HEK293 (cell line): ENCODE measurements around the gene CCDC142.

Experiments
- CTCF ChIA-PET: fragments of 350-600 bp; formaldehyde crosslinking; extraction: SDS; loops from one replicate; lab custom pipeline; 2021; ENCODE audit warnings: antibody characterized with exemption; lab: Yijun Ruan, JAX
- POLR2A ChIA-PET: fragments of 300-600 bp; formaldehyde crosslinking; extraction: SDS; loops from one replicate; lab custom pipeline; 2020; ENCODE audit warnings: antibody characterized with exemption, inconsistent platforms; lab: Yijun Ruan, JAX
- H3K27ac ChIP-seq: fragments of 200-500 bp; sonication (Bioruptor generic); 2 replicates; pipeline ENCODE4 v1.5.1; 2014; ENCODE audit warnings: low read depth, low read length, control low read depth, inconsistent platforms; ENCODE audit errors: extremely low read depth
- H3K36me3 ChIP-seq, 2 experiments: fragments of 200-500 bp in 1 of 2; sonication (Bioruptor generic) in 1 of 2; 1 replicate in 1 of 2; 2 replicates in 1 of 2; pipeline ENCODE4 v1.5.1; 2014 to 2017; ENCODE audit warnings: inconsistent platforms in 2 of 2, low read length in 2 of 2; ENCODE audit not compliant: control insufficient read depth in 2 of 2, insufficient read depth in 1 of 2
- H3K4me1 ChIP-seq: fragments of 200-500 bp; sonication (Bioruptor generic); 2 replicates; pipeline ENCODE4 v1.5.1; 2014; ENCODE audit warnings: mild to moderate bottlenecking, low read length, inconsistent platforms; ENCODE audit not compliant: control insufficient read depth, insufficient read depth
- H3K4me3 ChIP-seq: 2 replicates; pipeline ENCODE4 v1.5.1; 2011; ENCODE audit warnings: low read depth, mild to moderate bottlenecking, control low read depth, low read length, moderate library complexity
- H3K9me3 ChIP-seq: fragments of 200-500 bp; sonication (Bioruptor generic); 2 replicates; pipeline ENCODE4 v1.5.1; 2014; ENCODE audit warnings: low read depth, low read length, inconsistent platforms; ENCODE audit not compliant: control insufficient read depth, insufficient read depth
- HOXA7 ChIP-seq: sonication (generic); formaldehyde crosslinking; IDR thresholded peaks from 2 replicates; pipeline ENCODE4 v1.8.1; 2022; ENCODE audit warnings: missing genetic modification reagents, borderline replicate concordance
- OVOL3 ChIP-seq: fragments of 450-650 bp; formaldehyde crosslinking; IDR thresholded peaks from 2 replicates; pipeline ENCODE4 v1.5.1; 2016; ENCODE audit warnings: missing biosample characterization, missing genetic modification characterization
- RBAK ChIP-seq: fragments of 450-650 bp; formaldehyde crosslinking; IDR thresholded peaks from 2 replicates; pipeline ENCODE4 v1.5.1; 2016; ENCODE audit warnings: missing biosample characterization, missing genetic modification characterization
- SP2 ChIP-seq: fragments of 450-650 bp; formaldehyde crosslinking; IDR thresholded peaks from 2 replicates; pipeline ENCODE4 v1.5.1; 2016; ENCODE audit warnings: missing biosample characterization, missing genetic modification characterization
- WT1 ChIP-seq: fragments of 450-650 bp; formaldehyde crosslinking; IDR thresholded peaks from 2 replicates; pipeline ENCODE4 v1.5.1; 2016; ENCODE audit warnings: missing biosample characterization, missing genetic modification characterization
- YY2 ChIP-seq: fragments of 450-650 bp; formaldehyde crosslinking; IDR thresholded peaks from 2 replicates; pipeline ENCODE4 v1.5.1; 2016; ENCODE audit warnings: missing biosample characterization, missing genetic modification characterization
- ZBTB20 ChIP-seq: fragments of 450-650 bp; formaldehyde crosslinking; IDR thresholded peaks from 2 replicates; pipeline ENCODE4 v1.5.1; 2016; ENCODE audit warnings: missing biosample characterization, missing genetic modification characterization
- ZFHX2 ChIP-seq: fragments of 450-650 bp; formaldehyde crosslinking; conservative IDR thresholded peaks from 2 replicates; pipeline ENCODE4 v1.5.1; 2016; ENCODE audit warnings: missing biosample characterization, missing genetic modification characterization
- ZNF114 ChIP-seq: fragments of 450-650 bp; formaldehyde crosslinking; IDR thresholded peaks from 2 replicates; pipeline ENCODE4 v1.5.0; 2017; ENCODE audit warnings: missing biosample characterization, missing genetic modification characterization
- ZNF132 ChIP-seq: fragments of 450-650 bp; formaldehyde crosslinking; IDR thresholded peaks from 2 replicates; pipeline ENCODE4 v1.5.1; 2017; ENCODE audit warnings: missing biosample characterization, missing genetic modification characterization, borderline replicate concordance
- ZNF223 ChIP-seq: fragments of 450-650 bp; formaldehyde crosslinking; IDR thresholded peaks from 2 replicates; pipeline ENCODE4 v1.5.1; 2016; ENCODE audit warnings: missing biosample characterization, missing genetic modification characterization
- ZNF248 ChIP-seq: fragments of 450-650 bp; formaldehyde crosslinking; IDR thresholded peaks from 2 replicates; pipeline ENCODE4 v1.5.1; 2017; ENCODE audit warnings: missing biosample characterization, missing genetic modification characterization
- ZNF274 ChIP-seq, 2 experiments: fragments of 200-500 bp in 1 of 2; fragments of 450-650 bp in 1 of 2; sonication (Bioruptor generic) in 1 of 2; formaldehyde crosslinking in 1 of 2; IDR thresholded peaks; 2 replicates each; pipeline versions ENCODE4 v1.5.1 to v1.6.1; 2014 to 2016; ENCODE audit warnings: borderline replicate concordance in 1 of 2, inconsistent platforms in 1 of 2, low read length in 1 of 2, missing biosample characterization in 1 of 2, missing genetic modification characterization in 1 of 2
- ZNF302 ChIP-seq: fragments of 450-650 bp; formaldehyde crosslinking; IDR thresholded peaks from 2 replicates; pipeline ENCODE4 v1.5.1; 2016; ENCODE audit warnings: missing biosample characterization, missing genetic modification characterization, low read depth
- ZNF350 ChIP-seq: fragments of 450-650 bp; formaldehyde crosslinking; IDR thresholded peaks from 2 replicates; pipeline ENCODE4 v1.5.0; 2017; ENCODE audit warnings: missing biosample characterization, mild to moderate bottlenecking, missing genetic modification characterization
- ZNF391 ChIP-seq: fragments of 450-650 bp; formaldehyde crosslinking; IDR thresholded peaks from 2 replicates; pipeline ENCODE4 v1.5.1; 2016; ENCODE audit warnings: low read depth, missing biosample characterization, missing genetic modification characterization, borderline replicate concordance
- ZNF416 ChIP-seq: fragments of 450-650 bp; formaldehyde crosslinking; IDR thresholded peaks from 2 replicates; pipeline ENCODE4 v1.5.1; 2016; ENCODE audit warnings: missing biosample characterization, missing genetic modification characterization
- ZNF433 ChIP-seq: fragments of 450-650 bp; formaldehyde crosslinking; IDR thresholded peaks from 2 replicates; pipeline ENCODE4 v1.5.1; 2016; ENCODE audit warnings: missing biosample characterization, missing genetic modification characterization, low read depth
- ZNF530 ChIP-seq: fragments of 450-650 bp; formaldehyde crosslinking; IDR thresholded peaks from 2 replicates; pipeline ENCODE4 v1.5.1; 2016; ENCODE audit warnings: low read depth, missing biosample characterization, missing genetic modification characterization
- ZNF555 ChIP-seq: fragments of 450-650 bp; formaldehyde crosslinking; conservative IDR thresholded peaks from 2 replicates; pipeline ENCODE4 v1.5.1; 2017; ENCODE audit warnings: missing biosample characterization, mild to moderate bottlenecking, missing genetic modification characterization, inconsistent platforms
- ZNF624 ChIP-seq: fragments of 450-650 bp; formaldehyde crosslinking; IDR thresholded peaks from 2 replicates; pipeline ENCODE4 v1.5.1; 2017; ENCODE audit warnings: missing biosample characterization, missing genetic modification characterization
- ZNF654 ChIP-seq: fragments of 450-650 bp; formaldehyde crosslinking; IDR thresholded peaks from 2 replicates; pipeline ENCODE4 v1.5.1; 2016; ENCODE audit warnings: low read depth, missing biosample characterization, missing genetic modification characterization
- ZNF677 ChIP-seq: fragments of 450-650 bp; IDR thresholded peaks from 2 replicates; pipeline ENCODE4 v1.5.0; 2018; ENCODE audit warnings: missing biosample characterization, mild to moderate bottlenecking, missing genetic modification characterization, moderate library complexity
- ZNF830 ChIP-seq: fragments of 450-650 bp; IDR thresholded peaks from 2 replicates; pipeline ENCODE4 v1.5.0; 2018; ENCODE audit warnings: missing biosample characterization, missing genetic modification characterization, low read depth, mild to moderate bottlenecking, moderate library complexity
- ZSCAN16 ChIP-seq: fragments of 450-650 bp; formaldehyde crosslinking; IDR thresholded peaks from 2 replicates; pipeline ENCODE4 v1.5.1; 2016; ENCODE audit warnings: missing biosample characterization, missing genetic modification characterization
- ZSCAN30 ChIP-seq: fragments of 450-650 bp; IDR thresholded peaks from 2 replicates; pipeline ENCODE4 v1.5.1; 2018; ENCODE audit warnings: missing biosample characterization, mild to moderate bottlenecking, missing genetic modification characterization, moderate library complexity
- TF ChIP-seq, protein P1 (sequence below): fragments of 450-650 bp; formaldehyde crosslinking; IDR thresholded peaks from 2 replicates; pipeline ENCODE4 v1.5.1; 2016; ENCODE audit warnings: missing biosample characterization, missing genetic modification characterization
- TF ChIP-seq, protein P2 (sequence below): fragments of 450-650 bp; formaldehyde crosslinking; IDR thresholded peaks from 2 replicates; pipeline ENCODE4 v1.5.1; 2017; ENCODE audit warnings: missing biosample characterization, missing genetic modification characterization
- TF ChIP-seq, protein P3 (sequence below): fragments of 450-650 bp; formaldehyde crosslinking; IDR thresholded peaks from 2 replicates; pipeline ENCODE4 v1.5.1; 2016; ENCODE audit warnings: missing biosample characterization, missing genetic modification characterization
- TF ChIP-seq, protein P4 (sequence below): fragments of 450-650 bp; formaldehyde crosslinking; IDR thresholded peaks from 2 replicates; pipeline ENCODE4 v1.5.1; 2016; ENCODE audit warnings: missing biosample characterization, missing genetic modification characterization
- TF ChIP-seq, protein P5 (sequence below): fragments of 450-650 bp; formaldehyde crosslinking; optimal IDR thresholded peaks from 2 replicates; pipeline ENCODE3; 2016; ENCODE audit warnings: missing biosample characterization, mild to moderate bottlenecking, missing genetic modification characterization

The CCDC142 gene

DNA sequence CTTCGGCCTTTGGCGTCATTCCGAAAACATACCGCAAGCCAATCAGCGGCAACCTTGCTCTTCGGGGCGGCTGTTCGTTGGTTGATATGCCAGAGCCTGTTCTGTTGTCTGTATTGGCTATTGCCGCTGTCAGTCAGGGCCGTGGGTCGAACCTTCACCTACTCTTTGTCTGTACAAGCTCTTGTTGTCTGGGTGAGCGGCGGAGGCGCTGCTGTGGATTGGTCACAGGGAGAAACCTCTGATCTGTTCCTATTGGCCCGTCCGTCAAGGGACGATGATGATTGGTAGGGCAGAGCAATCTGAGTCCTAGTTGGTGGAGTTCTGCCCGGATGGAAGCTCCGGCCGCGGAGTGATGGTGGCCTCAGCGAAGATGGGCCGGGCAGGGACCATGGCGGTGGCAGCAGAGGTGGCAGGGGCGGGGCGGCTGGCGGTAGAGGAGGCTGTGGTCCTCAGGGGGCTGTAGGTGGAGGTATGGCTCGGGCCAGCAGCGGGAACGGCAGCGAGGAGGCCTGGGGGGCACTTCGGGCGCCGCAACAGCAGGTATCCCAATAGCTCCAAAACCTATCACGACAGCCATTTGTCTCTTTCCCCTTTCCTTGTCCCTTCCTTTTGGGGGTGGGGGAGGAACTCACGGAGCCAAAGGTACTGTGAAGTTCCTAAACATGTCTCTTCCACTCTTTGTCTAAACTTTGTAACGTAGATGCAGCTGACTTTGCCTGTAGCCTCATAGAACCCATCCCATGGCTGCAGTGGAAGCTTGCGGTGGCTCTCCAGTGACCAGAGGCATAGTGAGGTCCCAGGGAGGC lies 24.5 kb downstream of the CCDC142 start, which contains the start of gene WBP1 (continued):
- TF ChIP-seq, protein P1, sequence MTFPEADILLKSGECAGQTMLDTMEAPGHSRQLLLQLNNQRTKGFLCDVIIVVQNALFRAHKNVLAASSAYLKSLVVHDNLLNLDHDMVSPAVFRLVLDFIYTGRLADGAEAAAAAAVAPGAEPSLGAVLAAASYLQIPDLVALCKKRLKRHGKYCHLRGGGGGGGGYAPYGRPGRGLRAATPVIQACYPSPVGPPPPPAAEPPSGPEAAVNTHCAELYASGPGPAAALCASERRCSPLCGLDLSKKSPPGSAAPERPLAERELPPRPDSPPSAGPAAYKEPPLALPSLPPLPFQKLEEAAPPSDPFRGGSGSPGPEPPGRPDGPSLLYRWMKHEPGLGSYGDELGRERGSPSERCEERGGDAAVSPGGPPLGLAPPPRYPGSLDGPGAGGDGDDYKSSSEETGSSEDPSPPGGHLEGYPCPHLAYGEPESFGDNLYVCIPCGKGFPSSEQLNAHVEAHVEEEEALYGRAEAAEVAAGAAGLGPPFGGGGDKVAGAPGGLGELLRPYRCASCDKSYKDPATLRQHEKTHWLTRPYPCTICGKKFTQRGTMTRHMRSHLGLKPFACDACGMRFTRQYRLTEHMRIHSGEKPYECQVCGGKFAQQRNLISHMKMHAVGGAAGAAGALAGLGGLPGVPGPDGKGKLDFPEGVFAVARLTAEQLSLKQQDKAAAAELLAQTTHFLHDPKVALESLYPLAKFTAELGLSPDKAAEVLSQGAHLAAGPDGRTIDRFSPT, result peak; percentile 92
- TF ChIP-seq ZBTB20 (tag by site-specific recombination) (no peak), ZNF350 (tag by site-specific recombination) (no peak), HOXA7 (no peak), ZFHX2 (peak; percentile 32; the same call in 1 of the 2 replicates), ZNF624 (tag by site-specific recombination) (no peak), ZNF530 (tag by site-specific recombination) (no peak), ZNF302 (no peak), ZNF223 (tag by site-specific recombination) (no peak)
- TF ChIP-seq, all 188 proteins: peak for 17

DNA sequence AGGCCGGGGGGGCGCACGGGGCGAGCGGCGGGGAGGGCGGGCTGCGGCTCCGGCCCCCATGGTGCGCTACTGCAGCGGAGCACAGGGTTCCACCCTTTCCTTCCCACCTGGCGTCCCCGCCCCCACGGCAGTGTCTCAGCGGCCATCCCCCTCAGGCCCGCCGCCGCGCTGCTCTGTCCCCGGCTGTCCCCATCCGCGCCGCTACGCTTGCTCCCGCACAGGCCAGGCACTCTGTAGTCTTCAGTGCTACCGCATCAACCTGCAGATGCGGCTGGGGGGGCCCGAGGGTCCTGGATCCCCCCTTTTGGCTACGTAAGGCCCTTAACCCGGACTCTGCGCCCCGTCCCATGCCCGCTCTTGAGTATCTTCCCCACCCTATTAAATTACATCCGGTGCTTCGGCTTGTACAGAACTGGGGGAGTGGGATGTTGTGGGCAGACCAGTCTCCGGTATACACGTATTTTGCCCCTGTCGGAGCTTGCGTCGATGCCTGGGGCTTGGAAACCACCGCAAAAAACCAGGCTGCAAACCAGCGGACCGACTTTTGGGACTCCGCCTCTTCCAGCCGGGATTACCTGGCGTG lies 25.2 kb downstream of the CCDC142 start:
- peak overlapping the region; percentile 96 for H3K27ac ChIP-seq
- peak overlapping the region; percentile 60 for H3K4me3 ChIP-seq
- POLR2A ChIA-PET, result interaction anchor here (0.7 to 3.8 kb wide), 22 partner anchors 9 to 279 kb away, joined by 3 to 44 read pairs (median 6); partner anchors contain the start of genes AUP1, C2orf81, CCDC142 and HTRA2
- peaks cover 5% of the 10 kb centered on the region for H3K4me1 ChIP-seq
- no peaks in the 10 kb centered on the region for H3K9me3 ChIP-seq
- H3K36me3 ChIP-seq, result peaks cover 0 to 28% of the 10 kb centered on the region in 2 experiments; a peak in 1 of 3 replicates
- CTCF ChIA-PET, result interaction anchor here (0.6 to 1.5 kb wide), 3 partner anchors 13 to 122 kb away, joined by 3 to 6 read pairs (median 3); no protein-coding TSS in a partner anchor
- TF ChIP-seq ZNF555 (tag by site-specific recombination) (no peak), ZSCAN30 (peak; percentile 46; the same call in 1 of the 2 replicates), ZNF274 (IDR thresholded peaks at IDR 0.05; ENCODE audit: low read length) (no peak), ZNF274 (tag by site-specific recombination; IDR thresholded peaks at IDR 0.05; ENCODE audit: borderline replicate concordance) (no peak), YY2 (tag by site-specific recombination) (no peak), ZNF654 (tag by site-specific recombination) (no peak), ZNF132 (tag by site-specific recombination) (no peak), ZNF391 (no peak), ZSCAN16 (tag by site-specific recombination) (no peak), ZNF416 (tag by site-specific recombination) (no peak), WT1 (peak; percentile 34; the same call in 1 of the 2 replicates), ZNF433 (tag by site-specific recombination) (no peak), SP2 (no peak), ZNF677 (no peak), OVOL3 (tag by site-specific recombination) (0 out of 2 replicates have a peak, but pooled peaks have one; percentile 39), ZNF830 (tag by site-specific recombination) (no peak), RBAK (no peak), ZNF248 (tag by site-specific recombination) (no peak), ZNF114 (tag by site-specific recombination) (no peak)
- TF ChIP-seq, protein P2, sequence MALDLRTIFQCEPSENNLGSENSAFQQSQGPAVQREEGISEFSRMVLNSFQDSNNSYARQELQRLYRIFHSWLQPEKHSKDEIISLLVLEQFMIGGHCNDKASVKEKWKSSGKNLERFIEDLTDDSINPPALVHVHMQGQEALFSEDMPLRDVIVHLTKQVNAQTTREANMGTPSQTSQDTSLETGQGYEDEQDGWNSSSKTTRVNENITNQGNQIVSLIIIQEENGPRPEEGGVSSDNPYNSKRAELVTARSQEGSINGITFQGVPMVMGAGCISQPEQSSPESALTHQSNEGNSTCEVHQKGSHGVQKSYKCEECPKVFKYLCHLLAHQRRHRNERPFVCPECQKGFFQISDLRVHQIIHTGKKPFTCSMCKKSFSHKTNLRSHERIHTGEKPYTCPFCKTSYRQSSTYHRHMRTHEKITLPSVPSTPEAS (tag by site-specific recombination), result no peak
- TF ChIP-seq, protein P3, sequence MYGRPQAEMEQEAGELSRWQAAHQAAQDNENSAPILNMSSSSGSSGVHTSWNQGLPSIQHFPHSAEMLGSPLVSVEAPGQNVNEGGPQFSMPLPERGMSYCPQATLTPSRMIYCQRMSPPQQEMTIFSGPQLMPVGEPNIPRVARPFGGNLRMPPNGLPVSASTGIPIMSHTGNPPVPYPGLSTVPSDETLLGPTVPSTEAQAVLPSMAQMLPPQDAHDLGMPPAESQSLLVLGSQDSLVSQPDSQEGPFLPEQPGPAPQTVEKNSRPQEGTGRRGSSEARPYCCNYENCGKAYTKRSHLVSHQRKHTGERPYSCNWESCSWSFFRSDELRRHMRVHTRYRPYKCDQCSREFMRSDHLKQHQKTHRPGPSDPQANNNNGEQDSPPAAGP (tag by site-specific recombination), result peak; percentile 75
- TF ChIP-seq, protein P4, sequence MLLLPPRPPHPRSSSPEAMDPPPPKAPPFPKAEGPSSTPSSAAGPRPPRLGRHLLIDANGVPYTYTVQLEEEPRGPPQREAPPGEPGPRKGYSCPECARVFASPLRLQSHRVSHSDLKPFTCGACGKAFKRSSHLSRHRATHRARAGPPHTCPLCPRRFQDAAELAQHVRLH, result no peak
- TF ChIP-seq, protein P5, sequence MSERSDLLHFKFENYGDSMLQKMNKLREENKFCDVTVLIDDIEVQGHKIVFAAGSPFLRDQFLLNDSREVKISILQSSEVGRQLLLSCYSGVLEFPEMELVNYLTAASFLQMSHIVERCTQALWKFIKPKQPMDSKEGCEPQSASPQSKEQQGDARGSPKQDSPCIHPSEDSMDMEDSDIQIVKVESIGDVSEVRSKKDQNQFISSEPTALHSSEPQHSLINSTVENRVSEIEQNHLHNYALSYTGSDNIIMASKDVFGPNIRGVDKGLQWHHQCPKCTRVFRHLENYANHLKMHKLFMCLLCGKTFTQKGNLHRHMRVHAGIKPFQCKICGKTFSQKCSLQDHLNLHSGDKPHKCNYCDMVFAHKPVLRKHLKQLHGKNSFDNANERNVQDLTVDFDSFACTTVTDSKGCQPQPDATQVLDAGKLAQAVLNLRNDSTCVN (tag by site-specific recombination), result peak; percentile 70
